Esophagus squamous epithelium (tissue), 4 donors: ENCODE data around the gene STK17A.

Experiments
- CTCF ChIP-seq, 6 experiments: fragments of 450-650 bp in 4 of 6; fragments of 200-600 bp in 2 of 6; sonication (generic) in 2 of 6; IDR thresholded peaks; one replicate each; pipeline ENCODE4 v1.5.1; 2016 to 2019; ENCODE audit warnings: antibody characterized with exemption in 6 of 6, mild to moderate bottlenecking in 4 of 6, moderate library complexity in 4 of 6
- POLR2A ChIP-seq, 4 donors: fragments of 450-650 bp; IDR thresholded peaks; one replicate each; pipeline ENCODE4 v1.6.1; 2017; ENCODE audit warnings: antibody characterized with exemption in 4 of 4, mild to moderate bottlenecking in 4 of 4, moderate library complexity in 3 of 4

- TF ChIP-seq CTCF (IDR thresholded peaks at IDR 0.05), result no peak
- TF ChIP-seq POLR2A (IDR thresholded peaks at IDR 0.05), result no peak
Observed at GRCh38 chr7:43591558-43592180, 8.8 kb downstream of the STK17A start.
